Spleen (tissue), 11 donors: ENCODE data around the gene PCBD1. TPM values are rescaled to one million over a fixed set of nuclear protein-coding genes. Genes with fewer than 3 reads are reported as not detected.

Experiments used
- DNase-seq: peaks from one replicate; pipeline ENCODE4 v3.0.0-alpha.2; 2020
- H3K27ac ChIP-seq, 8 donors: fragments of 200-600 bp; sonication (generic) in 7 of 8; 1 replicate in 4 of 8; 2 replicates in 4 of 8; pipeline versions ENCODE4 v1.5.0 to v1.8.0; 2016 to 2021; ENCODE audit warnings: inconsistent platforms in 4 of 8, mild to moderate bottlenecking in 4 of 8, moderate library complexity in 1 of 8
- H3K27me3 ChIP-seq, 7 donors: fragments of 200-600 bp; sonication (generic) in 6 of 7; replicated peaks in 1 of 7; 1 replicate in 4 of 7; 2 replicates in 3 of 7; pipeline versions ENCODE4 v1.5.0 to v1.8.0; 2016 to 2021; ENCODE audit warnings: inconsistent platforms in 3 of 7, mild to moderate bottlenecking in 1 of 7
- H3K36me3 ChIP-seq, 6 donors: fragments of 200-600 bp; sonication (generic) in 5 of 6; 1 replicate in 4 of 6; 2 replicates in 2 of 6; pipeline versions ENCODE4 v1.5.0 to v1.8.0; 2016 to 2021; ENCODE audit warnings: inconsistent platforms in 2 of 6
- H3K4me1 ChIP-seq, 6 donors: fragments of 200-600 bp; sonication (generic) in 5 of 6; 1 replicate in 3 of 6; 2 replicates in 3 of 6; pipeline versions ENCODE4 v1.5.0 to v1.8.0; 2016 to 2021; ENCODE audit warnings: inconsistent platforms in 3 of 6
- H3K4me3 ChIP-seq, 8 donors: fragments of 200-600 bp; sonication (generic) in 7 of 8; 1 replicate in 4 of 8; 2 replicates in 4 of 8; pipeline versions ENCODE4 v1.5.0 to v1.8.0; 2016 to 2021; ENCODE audit warnings: inconsistent platforms in 4 of 8, mild to moderate bottlenecking in 4 of 8, moderate library complexity in 2 of 8
- H3K9me3 ChIP-seq, 8 donors: fragments of 200-600 bp; sonication (generic) in 7 of 8; 1 replicate in 4 of 8; 2 replicates in 4 of 8; pipeline versions ENCODE4 v1.5.0 to v1.8.0; 2016 to 2021; ENCODE audit warnings: inconsistent platforms in 4 of 8
- CTCF ChIP-seq, 11 experiments: fragments of 200-600 bp in 7 of 11; fragments of 450-650 bp in 4 of 11; sonication (generic) in 4 of 11; IDR thresholded peaks in 8 of 11; conservative IDR thresholded peaks in 3 of 11; 1 replicate in 7 of 11; 2 replicates in 4 of 11; pipeline versions ENCODE4 v1.4.0 to v1.8.0; 2016 to 2021; ENCODE audit warnings: antibody characterized with exemption in 11 of 11, inconsistent platforms in 4 of 11, mild to moderate bottlenecking in 1 of 11
- POLR2A ChIP-seq, 3 donors: fragments of 450-650 bp; IDR thresholded peaks; one replicate each; pipeline ENCODE4 v1.5.1; 2017; ENCODE audit warnings: antibody characterized with exemption in 3 of 3, mild to moderate bottlenecking in 1 of 3
- POLR2AphosphoS5 ChIP-seq, 3 donors: sonication (generic); formaldehyde crosslinking; IDR thresholded peaks; one replicate each; pipeline ENCODE4 v1.5.1; 2017; ENCODE audit warnings: antibody characterized with exemption in 3 of 3
- WGBS, 5 donors: extraction: QIAGEN DNeasy Blood & Tissue Kit in 3 of 5; methylation state at CpG; one replicate each; pipeline versions ENCODE4 v1.1.5 to v1.1.7; 2013 to 2018; 5-methylcytosine and 5-hydroxymethylcytosine counted together
- intact Hi-C: fragments of 100-400 bp; cut with DNase I; formaldehyde crosslinking; loops from one replicate; pipeline ENCODE4 v1.15.0; 2023; ENCODE audit warnings: low total_unique reads
- polyA plus RNA-seq, 3 donors: library from polyadenylated mRNA; stranded (reverse); fragments of 200-250 nt; gene quantifications; one replicate each; pipeline ENCODE4 v1.2.1, GENCODE V29; 2013
- total RNA-seq, 7 donors: library from RNA; depleted of rRNA in 3 of 7; stranded (reverse); fragments of >200 nt in 3 of 7; fragmentation: NEBNext Ultra II Directional in 4 of 7; extraction: Animal tissue kit (Norgen Biotek cat#: 25700) in 4 of 7; gene quantifications; one replicate each; pipeline versions ENCODE4 v1.1.0 to v1.2.1, GENCODE V29; 2016 to 2021
- donor health status: healthy with polysubstance abuse.
- donor health status: DM: no; HTN: no; CAD: no; lungs with moderate emphysema.
- donor health status: DM: no; HTN: no; CAD: no.
- donor health status: Bipolar disorder and iron deficiency.
- donor health status: healthy.
- donor health status: DM: no; HTN: no; CAD: no.
- donor health status: DM: yes; HTN: yes; CAD: no.

PCBD1 gene
- total and polyA plus RNA-seq, 10 donors: 24.5 to 45.6 (median 30.7) TPM

- no peak overlapping the region for H3K27ac ChIP-seq
- TF ChIP-seq CTCF (IDR thresholded peaks at IDR 0.05 in 8 of 11, conservative IDR thresholded peaks at IDR 0.05 in 3 of 11) (no peak), POLR2AphosphoS5 (IDR thresholded peaks at IDR 0.05) (no peak), POLR2A (IDR thresholded peaks at IDR 0.05) (no peak)
- DNase-seq: no peak
- peaks cover 0 to 7% (median 5%) of the 10 kb centered on the region in 6 donors for H3K4me1 ChIP-seq
- no peaks in the 10 kb centered on the region for H3K9me3 ChIP-seq
- H3K4me3 ChIP-seq: no peak overlapping the region
- peaks cover 0 to 55% (median 0%) of the 10 kb centered on the region in 7 donors for H3K27me3 ChIP-seq
- no peaks in the 10 kb centered on the region for H3K36me3 ChIP-seq
- 83 to 92% (median 85%) methylated on average over 17 to 18 of the region's 18 CpGs for WGBS, 5 donors
- intact Hi-C loops: loop anchor here (5.0 to 10.0 kb wide), 2 partner anchors 286 to 358 kb away; partner anchors contain the start of gene UNC5B
Measured at GRCh38 chr10:70926226-70927000, 38.0 kb upstream of the PCBD1 start.

GRCh38 chr10:70925377-70926225 is 37.2 kb upstream of the PCBD1 start:
- peaks cover 0 to 7% (median 5%) of the 10 kb centered on the region in 6 donors for H3K4me1 ChIP-seq
- H3K36me3 ChIP-seq: no peaks in the 10 kb centered on the region
- 29 to 31% (median 29%) methylated on average over 22 of the region's 22 CpGs for WGBS, 5 donors
- no peak overlapping the region for H3K4me3 ChIP-seq
- peak; percentile 60 to 97 (median 92) for TF ChIP-seq CTCF (IDR thresholded peaks at IDR 0.05 in 8 of 11, conservative IDR thresholded peaks at IDR 0.05 in 3 of 11)
- TF ChIP-seq POLR2A (IDR thresholded peaks at IDR 0.05): no peak
- DNase-seq: peak; percentile 87
- intact Hi-C loops: loop anchor here (5.0 to 10.0 kb wide), 2 partner anchors 287 to 359 kb away; partner anchors contain the start of gene UNC5B
- H3K27me3 ChIP-seq: peaks cover 0 to 53% (median 0%) of the 10 kb centered on the region in 7 donors
- no peaks in the 10 kb centered on the region for H3K9me3 ChIP-seq
- no peak overlapping the region for H3K27ac ChIP-seq

- whole genome bisulfite sequencing, 5 donors: 79 to 87% (median 83%) methylated on average over 8 of the region's 8 CpGs
- H3K4me3 ChIP-seq: no peak overlapping the region
- no peaks in the 10 kb centered on the region for H3K36me3 ChIP-seq
- H3K27me3 ChIP-seq: peaks cover 0 to 58% (median 0%) of the 10 kb centered on the region in 7 donors
- no peak overlapping the region for H3K27ac ChIP-seq
- DNase-seq: no peak
- TF ChIP-seq POLR2AphosphoS5 (IDR thresholded peaks at IDR 0.05) (no peak), POLR2A (IDR thresholded peaks at IDR 0.05) (no peak), CTCF (IDR thresholded peaks at IDR 0.05 in 8 of 11, conservative IDR thresholded peaks at IDR 0.05 in 3 of 11) (no peak)
- peaks cover 0 to 7% (median 5%) of the 10 kb centered on the region in 6 donors for H3K4me1 ChIP-seq
- H3K9me3 ChIP-seq: no peaks in the 10 kb centered on the region
- intact Hi-C loops: loop anchor here (10.0 kb wide), 1 partner anchor 361 kb away; no protein-coding TSS in a partner anchor
Measured at GRCh38 chr10:70923696-70924095, 35.3 kb upstream of the PCBD1 start.
